A549 (cell line): ENCODE measurements around the gene SEMA6D. TPM values are rescaled to one million over a fixed set of nuclear protein-coding genes. Genes with fewer than 3 reads are reported as not detected.

Source experiments
- ATAC-seq, 2 experiments: fragments of 200-7000 bp in 1 of 2; fragments of >200 bp in 1 of 2; cut with Nextera tagmentation in 1 of 2; cut with Tn5 transposase in 1 of 2; 3 replicates each; pipeline versions ENCODE4 v1.8.0 to v1.9.1; 2018 to 2020; ENCODE audit warnings: mild to moderate bottlenecking in 1 of 2, moderate library complexity in 1 of 2
- CTCF ChIA-PET: fragments of 300-600 bp; sonication (Branson Sonifier 250); formaldehyde crosslinking; extraction: SDS; loops from one replicate; lab custom pipeline; 2021; ENCODE audit warnings: antibody characterized with exemption, inconsistent platforms; lab: Yijun Ruan, JAX
- POLR2A ChIA-PET: fragments of 350-600 bp; formaldehyde crosslinking; extraction: SDS; loops from one replicate; lab custom pipeline; 2021; ENCODE audit warnings: antibody characterized with exemption, inconsistent platforms; lab: Yijun Ruan, JAX
- DNase-seq, 2 experiments: peaks; one replicate each; pipeline versions ENCODE4 v3.0.0 to v3.0.0-alpha.2; 2011 to 2016; ENCODE audit warnings: low read depth in 1 of 2, low spot score in 1 of 2
- FAIRE-seq: peaks from 2 replicates; lab custom pipeline; 2011; peaks lifted over from hg19 to GRCh38; lab: Jason Lieb, UNC
- H3K27ac ChIP-seq, 2 experiments: fragments of >200 bp; sonication (Bioruptor Twin); formaldehyde crosslinking; 3 replicates each; pipeline ENCODE4 v1.5.1; 2016 to 2017
- H3K4me1 ChIP-seq: fragments of >200 bp; sonication (Bioruptor Twin); formaldehyde crosslinking; 3 replicates; pipeline ENCODE4 v1.6.1; 2016
- H3K4me2 ChIP-seq: fragments of >200 bp; sonication (Bioruptor Twin); formaldehyde crosslinking; 3 replicates; pipeline ENCODE4 v1.6.1; 2016
- H3K4me3 ChIP-seq: fragments of >200 bp; sonication (Bioruptor Twin); formaldehyde crosslinking; 3 replicates; pipeline ENCODE4 v1.5.1; 2016
- H3K9me3 ChIP-seq: fragments of >200 bp; sonication (Bioruptor Twin); formaldehyde crosslinking; 3 replicates; pipeline ENCODE4 v1.6.1; 2016
- BCL3 ChIP-seq: fragments of >200 bp; sonication (Bioruptor Twin); formaldehyde crosslinking; IDR thresholded peaks from 3 replicates; pipeline ENCODE4 v1.6.1; 2016
- CBX2 ChIP-seq: fragments of 200-600 bp; sonication (generic); IDR thresholded peaks from 2 replicates; pipeline ENCODE4 v1.6.1; 2016; ENCODE audit warnings: low read depth, mild to moderate bottlenecking, borderline replicate concordance
- CBX8 ChIP-seq: fragments of 200-600 bp; sonication (generic); IDR thresholded peaks from 2 replicates; pipeline ENCODE4 v1.6.1; 2016
- E2F6 ChIP-seq: IDR thresholded peaks from 2 replicates; pipeline ENCODE4 v1.6.1; 2012; ENCODE audit warnings: low read depth, borderline replicate concordance
- ELK1 ChIP-seq: fragments of 150-350 bp; IDR thresholded peaks from 2 replicates; pipeline ENCODE4 v1.6.1; 2014; ENCODE audit warnings: low read depth, mild to moderate bottlenecking, low read length
- ESRRA ChIP-seq: fragments of 150-350 bp; IDR thresholded peaks from 2 replicates; pipeline ENCODE4 v1.6.1; 2014; ENCODE audit warnings: mild to moderate bottlenecking, low read length, borderline replicate concordance
- FOSB ChIP-seq: fragments of 250-450 bp; sonication (Bioruptor Pico); IDR thresholded peaks from 2 replicates; pipeline ENCODE4 v1.5.0; 2020; ENCODE audit warnings: mild to moderate bottlenecking, moderate library complexity
- FOSL2 ChIP-seq, 2 experiments: fragments of 450-650 bp in 1 of 2; fragments of >200 bp in 1 of 2; sonication (Bioruptor Twin) in 1 of 2; formaldehyde crosslinking; IDR thresholded peaks; 2 replicates each; pipeline versions ENCODE4 v1.5.0 to v1.6.1; 2016 to 2020; ENCODE audit warnings: mild to moderate bottlenecking in 1 of 2, moderate library complexity in 1 of 2
- HDAC2 ChIP-seq: fragments of 200-600 bp; sonication (generic); IDR thresholded peaks from 2 replicates; pipeline ENCODE4 v1.6.1; 2016
- HES2 ChIP-seq: fragments of >200 bp; sonication (Bioruptor Twin); formaldehyde crosslinking; IDR thresholded peaks from 2 replicates; pipeline ENCODE4 v1.6.1; 2016
- HEYL ChIP-seq: fragments of 250-450 bp; sonication (Bioruptor Pico); IDR thresholded peaks from 2 replicates; pipeline ENCODE4 v1.8.0; 2021; ENCODE audit warnings: mild to moderate bottlenecking, moderate library complexity
- HMGXB4 ChIP-seq: fragments of 250-450 bp; sonication (Bioruptor Pico); IDR thresholded peaks from 2 replicates; pipeline ENCODE4 v1.5.0; 2021; ENCODE audit warnings: mild to moderate bottlenecking, moderate library complexity, borderline replicate concordance
- HOXA7 ChIP-seq: fragments of 250-450 bp; sonication (Bioruptor Pico); IDR thresholded peaks from 2 replicates; pipeline ENCODE4 v1.5.0; 2020; ENCODE audit warnings: mild to moderate bottlenecking, moderate library complexity
- JUN ChIP-seq, 2 experiments: fragments of >200 bp; sonication (Bioruptor Twin); formaldehyde crosslinking; IDR thresholded peaks; 2 replicates in 1 of 2; 3 replicates in 1 of 2; pipeline ENCODE4 v1.6.1; 2016 to 2017
- KDM1A ChIP-seq: fragments of 200-600 bp; sonication (generic); IDR thresholded peaks from 2 replicates; pipeline ENCODE4 v1.6.1; 2016; ENCODE audit warnings: low read depth, mild to moderate bottlenecking
- KDM5A ChIP-seq: fragments of 200-600 bp; sonication (generic); IDR thresholded peaks from 2 replicates; pipeline ENCODE4 v1.6.1; 2016; ENCODE audit warnings: antibody characterized with exemption, mild to moderate bottlenecking
- NR3C1 ChIP-seq: fragments of >200 bp; sonication (Bioruptor Twin); formaldehyde crosslinking; IDR thresholded peaks from 3 replicates; pipeline ENCODE4 v1.6.1; 2017
- POLR2AphosphoS2 ChIP-seq: conservative IDR thresholded peaks from 2 replicates; pipeline ENCODE4 v1.6.1; 2012; ENCODE audit warnings: low read length, improper control_type of control experiment, inconsistent platforms
- RCOR1 ChIP-seq: fragments of 150-350 bp; IDR thresholded peaks from 2 replicates; pipeline ENCODE4 v1.6.1; 2014; ENCODE audit warnings: antibody characterized with exemption, low read length, low read depth
- REST ChIP-seq: fragments of 200-600 bp; sonication (generic); IDR thresholded peaks from 2 replicates; pipeline ENCODE4 v1.6.1; 2016; ENCODE audit warnings: antibody characterized with exemption, mild to moderate bottlenecking, moderate library complexity
- ZFP36 ChIP-seq: fragments of 450-650 bp; IDR thresholded peaks from 2 replicates; pipeline ENCODE4 v1.6.1; 2014; ENCODE audit warnings: borderline replicate concordance; ENCODE audit not compliant: partially characterized antibody
- WGBS: methylation state at CpG from one replicate; pipeline ENCODE4 v1.1.6; 2017; ENCODE audit errors: missing lambda C conversion rate; 5-methylcytosine and 5-hydroxymethylcytosine counted together
- polyA plus RNA-seq, 4 experiments: library from polyadenylated mRNA; depleted of rRNA in 3 of 4; stranded (reverse); fragments of >200 nt; fragmentation: RNase III in 1 of 4; extraction: RNeasy Plus Mini Kit Qiagen cat#74134 plus additional on column Dnase treatment in 1 of 4; gene quantifications; 2 replicates in 3 of 4; 3 replicates in 1 of 4; pipeline ENCODE4 v1.2.3, GENCODE V29; 2011 to 2017

SEMA6D gene
- polyA plus RNA-seq, 2 of the 4 experiments (the other 2 are of a cell fraction) = not detected

GRCh38 chr15:47741907-47742306 is 24.6 kb downstream of the SEMA6D start:
- ATAC-seq = no peak
- 3% methylated on average over 5 of the region's 5 CpGs for WGBS
- no peak overlapping the region for H3K27ac ChIP-seq
- H3K4me3 ChIP-seq = no peak overlapping the region
- FAIRE-seq = no peak
- no peaks in the 10 kb centered on the region for H3K4me1 ChIP-seq
- POLR2A ChIA-PET = no interaction called here
- no peak for DNase-seq
- no peaks in the 10 kb centered on the region for H3K9me3 ChIP-seq
- no peak for TF ChIP-seq ESRRA
- no peak for TF ChIP-seq HOXA7 (CRISPR knock-in tag)
- TF ChIP-seq NR3C1 = no peak
- no peak for TF ChIP-seq JUN (IDR thresholded peaks at IDR 0.05)
- TF ChIP-seq ZFP36 = no peak
- no peak for TF ChIP-seq POLR2AphosphoS2
- no peak for TF ChIP-seq ELK1
- no peak for TF ChIP-seq CBX2
- TF ChIP-seq RCOR1 = no peak
- TF ChIP-seq HEYL (CRISPR knock-in tag) = no peak
- no peak for TF ChIP-seq HDAC2
- TF ChIP-seq CBX8 = no peak
- TF ChIP-seq FOSB = no peak
- TF ChIP-seq E2F6 = no peak
- TF ChIP-seq KDM1A = no peak
- no peak for TF ChIP-seq FOSL2 (IDR thresholded peaks at IDR 0.05)
- TF ChIP-seq FOSL2 (CRISPR knock-in tag; IDR thresholded peaks at IDR 0.05) = no peak
- TF ChIP-seq BCL3 = no peak
- TF ChIP-seq HES2 = no peak
- TF ChIP-seq KDM5A = no peak
- TF ChIP-seq REST = no peak
- CTCF ChIA-PET = interaction anchor here (0.7 kb wide), 1 partner anchor 253 kb away, joined by 4 read pairs; no protein-coding TSS in a partner anchor
- no peak overlapping the region for H3K4me2 ChIP-seq

GRCh38 chr15:47742334-47742733 is 25.0 kb downstream of the SEMA6D start:
- no peak overlapping the region for H3K4me2 ChIP-seq
- 18% methylated on average over 4 of the region's 5 CpGs for WGBS
- H3K27ac ChIP-seq = no peak overlapping the region
- H3K9me3 ChIP-seq = no peaks in the 10 kb centered on the region
- FAIRE-seq = no peak
- CTCF ChIA-PET = no interaction called here
- POLR2A ChIA-PET = no interaction called here
- no peak for ATAC-seq
- H3K4me3 ChIP-seq = no peak overlapping the region
- no peak for DNase-seq
- TF ChIP-seq HMGXB4 (CRISPR knock-in tag) = no peak
- no peaks in the 10 kb centered on the region for H3K4me1 ChIP-seq
